K562 (cell line): ENCODE results near the gene SLC7A6. TPM values are rescaled to one million over a fixed set of nuclear protein-coding genes. Genes with fewer than 3 reads are reported as not detected.
A peak's percentile ranks its signal among the peaks of the same experiment; 100 is the strongest.

Experiments
- C11orf30 ChIP-seq: fragments of 450-650 bp; IDR thresholded peaks from 2 replicates; pipeline ENCODE4 v1.6.1; 2016; ENCODE audit warnings: low read depth, mild to moderate bottlenecking
- CREBBP ChIP-seq: IDR thresholded peaks from one replicate; pipeline ENCODE4 v1.6.1; 2012; ENCODE audit warnings: low read depth, mild to moderate bottlenecking, control low read depth, inconsistent platforms, low read length
- CXXC5 ChIP-seq: fragments of 250-450 bp; sonication (Bioruptor Pico); IDR thresholded peaks from 2 replicates; pipeline ENCODE4 v1.8.0; 2022; ENCODE audit warnings: inconsistent platforms, mild to moderate bottlenecking, moderate library complexity
- MAFF ChIP-seq: IDR thresholded peaks from 2 replicates; pipeline ENCODE4 v1.6.1; 2012; ENCODE audit warnings: low read length, improper control_type of control experiment
- MAFG ChIP-seq: fragments of 450-650 bp; conservative IDR thresholded peaks from 2 replicates; pipeline ENCODE4 v1.6.1; 2016; ENCODE audit warnings: missing genetic modification characterization, missing compliant biosample characterization
- MAFK ChIP-seq: IDR thresholded peaks from 2 replicates; pipeline ENCODE4 v1.6.1; 2011; ENCODE audit warnings: low read length, improper control_type of control experiment
- MTA3 ChIP-seq: fragments of 450-650 bp; formaldehyde crosslinking; IDR thresholded peaks from 2 replicates; pipeline ENCODE4 v1.6.1; 2017; ENCODE audit warnings: mild to moderate bottlenecking, borderline replicate concordance
- NCOR1 ChIP-seq: fragments of 450-650 bp; IDR thresholded peaks from 2 replicates; pipeline ENCODE4 v1.6.1; 2016; ENCODE audit warnings: mild to moderate bottlenecking, moderate library complexity
- RCOR1 ChIP-seq, 2 experiments: IDR thresholded peaks; 2 replicates each; pipeline ENCODE4 v1.6.1; 2012; ENCODE audit warnings: low read depth in 2 of 2, low read length in 2 of 2, borderline replicate concordance in 1 of 2, improper control_type of control experiment in 1 of 2
- SETDB1 ChIP-seq: IDR thresholded peaks from one replicate; pipeline ENCODE4 v1.6.1; 2012; ENCODE audit warnings: low read length, control low read depth, inconsistent platforms
- SMAD4 ChIP-seq: fragments of 250-450 bp; sonication (Bioruptor Pico); conservative IDR thresholded peaks from 2 replicates; pipeline ENCODE4 v1.8.0; 2021; ENCODE audit warnings: inconsistent platforms, mild to moderate bottlenecking, moderate library complexity
- SMC3 ChIP-seq: conservative IDR thresholded peaks from 2 replicates; pipeline ENCODE4 v1.6.1; 2011; ENCODE audit warnings: low read depth, low read length, improper control_type of control experiment; ENCODE audit not compliant: insufficient read depth
- SREBF2 ChIP-seq: sonication (generic); formaldehyde crosslinking; IDR thresholded peaks from 2 replicates; pipeline ENCODE4 v1.4.0; 2020; ENCODE audit warnings: mild to moderate bottlenecking, missing genetic modification reagents
- U2AF2 ChIP-seq: fragments of 200-400 bp; formaldehyde crosslinking; optimal IDR thresholded peaks from 2 replicates; pipeline ENCODE3; 2017; ENCODE audit warnings: low read depth, mild to moderate bottlenecking, low read length
- XRCC3 ChIP-seq: fragments of 450-650 bp; IDR thresholded peaks from 2 replicates; pipeline ENCODE4 v1.6.1; 2017; ENCODE audit warnings: mild to moderate bottlenecking, moderate library complexity
- ZFX ChIP-seq: sonication (generic); formaldehyde crosslinking; IDR thresholded peaks from 2 replicates; pipeline ENCODE4 v1.8.0; 2022; ENCODE audit warnings: mild to moderate bottlenecking, missing genetic modification reagents, moderate library complexity
- ZNF143 ChIP-seq: sonication (generic); formaldehyde crosslinking; IDR thresholded peaks from 2 replicates; pipeline ENCODE4 v1.9.0; 2022; ENCODE audit warnings: mild to moderate bottlenecking, missing genetic modification reagents
- ZNF717 ChIP-seq: fragments of 250-450 bp; sonication (Bioruptor Pico); IDR thresholded peaks from 2 replicates; pipeline ENCODE4 v1.5.0; 2021
- ZNF764 ChIP-seq: fragments of 250-450 bp; sonication (Bioruptor Pico); IDR thresholded peaks from 2 replicates; pipeline ENCODE4 v1.4.0; 2020; ENCODE audit warnings: low read depth, mild to moderate bottlenecking, moderate library complexity
- ZNF77 ChIP-seq: fragments of 250-450 bp; sonication (Bioruptor Pico); IDR thresholded peaks from 2 replicates; pipeline ENCODE4 v1.5.0; 2020
- polyA plus RNA-seq, 8 experiments: library from polyadenylated mRNA; depleted of rRNA in 4 of 8; stranded (reverse) in 5 of 8; unstranded in 3 of 8; fragments of >200 nt; fragmentation: Nextera tagmentation in 2 of 8; fragmentation: Illumina TruSeq in 1 of 8; extraction: Ambion mirVana in 2 of 8; extraction: Trizol in 1 of 8; gene quantifications; 2 replicates each; pipeline versions ENCODE4 v1.2.1 to v1.2.3, GENCODE V29; 2011 to 2014; ENCODE audit warnings: inconsistent platforms in 1 of 8, missing spikeins in 1 of 8
- total RNA-seq, 7 experiments: library from RNA; depleted of rRNA in 6 of 7; stranded (reverse); fragments of >200 nt in 6 of 7; fragmentation: Illumina TruSeq in 2 of 7; extraction: Trizol in 2 of 7; gene quantifications; 2 replicates each; pipeline versions ENCODE4 v1.2.1 to v1.2.3, GENCODE V29; 2011 to 2021; ENCODE audit warnings: low replicate concordance in 1 of 7
- TF ChIP-seq, protein P1 (sequence below): sonication (generic); formaldehyde crosslinking; IDR thresholded peaks from 2 replicates; pipeline ENCODE4 v1.8.0; 2022; ENCODE audit warnings: mild to moderate bottlenecking, low read depth, missing genetic modification reagents
- TF ChIP-seq, protein P2 (sequence below): fragments of 450-650 bp; formaldehyde crosslinking; IDR thresholded peaks from 2 replicates; pipeline ENCODE4 v1.4.0; 2022; ENCODE audit warnings: missing genetic modification characterization

Gene SLC7A6
- total and polyA plus RNA-seq, 9 of the 15 experiments (the other 6 are each of a cell fraction or from before 2014, with no cell fraction given): 12.6 to 60.1 (median 29.8) TPM

DNA sequence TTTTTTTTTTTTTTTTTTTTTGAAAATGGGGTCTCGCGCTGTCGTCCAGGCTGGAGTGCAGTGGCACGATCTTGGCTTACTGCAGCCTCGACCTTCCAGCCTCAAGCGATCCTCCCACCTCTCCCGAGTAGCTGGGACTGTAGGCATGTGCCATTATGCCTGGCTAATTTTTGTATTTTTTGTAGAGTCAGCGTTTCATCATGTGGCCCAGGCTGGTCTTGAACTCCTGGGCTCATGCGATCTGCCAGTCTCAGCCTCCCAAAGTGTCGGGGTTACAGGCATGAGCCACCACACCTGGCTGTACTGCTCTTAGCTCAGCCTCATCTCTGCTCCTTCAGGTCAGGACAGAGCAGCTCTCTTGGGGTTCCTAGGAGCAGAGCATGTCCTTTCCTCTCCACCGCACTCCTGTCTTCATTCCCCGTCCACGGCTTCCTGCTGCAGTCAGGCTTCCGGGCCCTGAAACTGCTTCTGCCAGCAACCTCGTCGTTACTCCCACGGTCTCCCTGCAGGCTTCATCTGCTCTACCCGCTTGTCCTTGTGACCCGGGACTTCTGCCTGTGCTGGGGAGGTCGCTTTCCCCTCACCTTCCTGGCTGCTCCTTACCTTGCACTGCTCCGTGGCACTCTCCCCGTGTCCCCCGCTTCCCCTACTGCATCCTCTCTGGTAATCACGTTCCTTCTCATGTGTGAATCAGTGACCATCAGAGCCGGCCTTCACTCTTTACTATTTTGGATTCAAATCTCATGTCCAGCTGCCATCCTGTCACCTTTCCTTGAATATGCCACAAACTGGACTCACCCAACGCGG is 84.5 kb downstream of the SLC7A6 start (continued):
- TF ChIP-seq ZNF143: no peak
- no peak for TF ChIP-seq ZFX (CRISPR knock-in tag)
- TF ChIP-seq NCOR1: no peak
- no peak for TF ChIP-seq SETDB1
- no peak for TF ChIP-seq CREBBP
- TF ChIP-seq RCOR1 (IDR thresholded peaks at IDR 0.05; ENCODE audit: borderline replicate concordance in 1 of 2, low read depth in 2 of 2, low read length in 2 of 2): no peak
- TF ChIP-seq SMC3: no peak
- peak; percentile 84 for TF ChIP-seq C11orf30
- TF ChIP-seq XRCC3: no peak
- TF ChIP-seq SMAD4 (CRISPR knock-in tag): no peak
- peak; percentile 64 for TF ChIP-seq MAFF
- TF ChIP-seq U2AF2: no peak
- no peak for TF ChIP-seq CXXC5
- TF ChIP-seq, protein P1, sequence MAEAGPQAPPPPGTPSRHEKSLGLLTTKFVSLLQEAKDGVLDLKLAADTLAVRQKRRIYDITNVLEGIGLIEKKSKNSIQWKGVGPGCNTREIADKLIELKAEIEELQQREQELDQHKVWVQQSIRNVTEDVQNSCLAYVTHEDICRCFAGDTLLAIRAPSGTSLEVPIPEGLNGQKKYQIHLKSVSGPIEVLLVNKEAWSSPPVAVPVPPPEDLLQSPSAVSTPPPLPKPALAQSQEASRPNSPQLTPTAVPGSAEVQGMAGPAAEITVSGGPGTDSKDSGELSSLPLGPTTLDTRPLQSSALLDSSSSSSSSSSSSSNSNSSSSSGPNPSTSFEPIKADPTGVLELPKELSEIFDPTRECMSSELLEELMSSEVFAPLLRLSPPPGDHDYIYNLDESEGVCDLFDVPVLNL (CRISPR knock-in tag): no peak
- TF ChIP-seq ZNF77: no peak
- TF ChIP-seq ZNF717 (CRISPR knock-in tag): no peak
- no peak for TF ChIP-seq SREBF2 (CRISPR knock-in tag)
- TF ChIP-seq MAFK: peak; percentile 64
- no peak for TF ChIP-seq MTA3
- TF ChIP-seq MAFG (tag): peak; percentile 76
- TF ChIP-seq ZNF764 (CRISPR knock-in tag): no peak
- TF ChIP-seq, protein P2, sequence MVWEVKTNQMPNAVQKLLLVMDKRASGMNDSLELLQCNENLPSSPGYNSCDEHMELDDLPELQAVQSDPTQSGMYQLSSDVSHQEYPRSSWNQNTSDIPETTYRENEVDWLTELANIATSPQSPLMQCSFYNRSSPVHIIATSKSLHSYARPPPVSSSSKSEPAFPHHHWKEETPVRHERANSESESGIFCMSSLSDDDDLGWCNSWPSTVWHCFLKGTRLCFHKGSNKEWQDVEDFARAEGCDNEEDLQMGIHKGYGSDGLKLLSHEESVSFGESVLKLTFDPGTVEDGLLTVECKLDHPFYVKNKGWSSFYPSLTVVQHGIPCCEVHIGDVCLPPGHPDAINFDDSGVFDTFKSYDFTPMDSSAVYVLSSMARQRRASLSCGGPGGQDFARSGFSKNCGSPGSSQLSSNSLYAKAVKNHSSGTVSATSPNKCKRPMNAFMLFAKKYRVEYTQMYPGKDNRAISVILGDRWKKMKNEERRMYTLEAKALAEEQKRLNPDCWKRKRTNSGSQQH (CRISPR knock-in tag): no peak
